ES-I3 (cell line): ENCODE results near the gene ARMC7.

Experiments
- H3K36me3 ChIP-seq: 2 replicates; pipeline ENCODE4 v1.6.1; 2013; ENCODE audit warnings: mild to moderate bottlenecking, low read length, control low read depth, moderate library complexity; ENCODE audit not compliant: insufficient read depth
- H3K4me1 ChIP-seq: 2 replicates; pipeline ENCODE4 v1.6.1; 2013; ENCODE audit warnings: mild to moderate bottlenecking, control low read depth, low read length; ENCODE audit not compliant: insufficient read depth
- H3K9ac ChIP-seq: 2 replicates; pipeline ENCODE4 v1.6.1; 2013; ENCODE audit warnings: low read depth, mild to moderate bottlenecking, low read length, moderate library complexity
- H3K9me3 ChIP-seq: 2 replicates; pipeline ENCODE4 v1.6.1; 2013; ENCODE audit warnings: mild to moderate bottlenecking, low read length, moderate library complexity; ENCODE audit not compliant: control insufficient read depth, insufficient read depth

Gene ARMC7

GRCh38 chr17:75109407-75110233, at the start of gene ARMC7:
Gene ARMC7, plus strand, starts transcription at chr17:75109969. Its CDS starts 320 bp downstream, at chr17:75110289.
- Histone ChIP-seq H3K9me3 (no peaks in the 10 kb centered on the region), H3K4me1 (peaks cover 4% of the 10 kb centered on the region; the same call in 1 of the 2 replicates), H3K36me3 (no peaks in the 10 kb centered on the region), H3K9ac (peak within 1 kb of the TSS; percentile 87)

- Histone ChIP-seq H3K9ac (no peak overlapping the region), H3K36me3 (peaks cover 44% of the 10 kb centered on the region), H3K4me1 (no peaks in the 10 kb centered on the region; the same call in 1 of the 2 replicates), H3K9me3 (no peaks in the 10 kb centered on the region)
Observed at GRCh38 chr17:75060434-75061054, 49.2 kb upstream of the ARMC7 start.

GRCh38 chr17:75061055-75061438, 48.7 kb upstream of the ARMC7 start:
- no peaks in the 10 kb centered on the region for H3K9me3 ChIP-seq
- peaks cover 44% of the 10 kb centered on the region for H3K36me3 ChIP-seq
- H3K4me1 ChIP-seq: no peaks in the 10 kb centered on the region; the same call in 1 of the 2 replicates
- no peak overlapping the region for H3K9ac ChIP-seq

- Histone ChIP-seq H3K9me3 (no peaks in the 10 kb centered on the region), H3K4me1 (no peaks in the 10 kb centered on the region; the same call in 1 of the 2 replicates), H3K9ac (no peak overlapping the region), H3K36me3 (peaks cover 44% of the 10 kb centered on the region)
Observed at GRCh38 chr17:75061618-75062017, 48.2 kb upstream of the ARMC7 start.

- Histone ChIP-seq H3K9me3 (no peaks in the 10 kb centered on the region), H3K36me3 (peaks cover 40% of the 10 kb centered on the region), H3K4me1 (no peaks in the 10 kb centered on the region; the same call in 1 of the 2 replicates), H3K9ac (no peak overlapping the region)
Observed at GRCh38 chr17:75063201-75063600, 46.6 kb upstream of the ARMC7 start.

- H3K9ac ChIP-seq: no peak overlapping the region
- H3K4me1 ChIP-seq: no peaks in the 10 kb centered on the region; the same call in 1 of the 2 replicates
- H3K36me3 ChIP-seq: peaks cover 40% of the 10 kb centered on the region
- H3K9me3 ChIP-seq: no peaks in the 10 kb centered on the region
Observed at GRCh38 chr17:75063626-75064025, 46.1 kb upstream of the ARMC7 start.

GRCh38 chr17:75064040-75064439, 45.7 kb upstream of the ARMC7 start:
- Histone ChIP-seq H3K9ac (no peak overlapping the region), H3K4me1 (no peaks in the 10 kb centered on the region; the same call in 1 of the 2 replicates), H3K9me3 (no peaks in the 10 kb centered on the region), H3K36me3 (peaks cover 40% of the 10 kb centered on the region)

GRCh38 chr17:75064460-75064859, 45.3 kb upstream of the ARMC7 start:
- H3K36me3 ChIP-seq: peaks cover 37% of the 10 kb centered on the region
- H3K4me1 ChIP-seq: no peaks in the 10 kb centered on the region; the same call in 1 of the 2 replicates
- no peak overlapping the region for H3K9ac ChIP-seq
- H3K9me3 ChIP-seq: no peaks in the 10 kb centered on the region

- H3K36me3 ChIP-seq: peaks cover 33% of the 10 kb centered on the region
- no peak overlapping the region for H3K9ac ChIP-seq
- no peaks in the 10 kb centered on the region; the same call in 1 of the 2 replicates for H3K4me1 ChIP-seq
- H3K9me3 ChIP-seq: no peaks in the 10 kb centered on the region
Observed at GRCh38 chr17:75064867-75065561, 44.8 kb upstream of the ARMC7 start.

- peaks cover 31% of the 10 kb centered on the region for H3K36me3 ChIP-seq
- H3K4me1 ChIP-seq: no peaks in the 10 kb centered on the region; the same call in 1 of the 2 replicates
- no peaks in the 10 kb centered on the region for H3K9me3 ChIP-seq
- no peak overlapping the region for H3K9ac ChIP-seq
Observed at GRCh38 chr17:75065562-75066151, 44.1 kb upstream of the ARMC7 start.

- H3K36me3 ChIP-seq: peaks cover 15% of the 10 kb centered on the region
- H3K9ac ChIP-seq: no peak overlapping the region
- no peaks in the 10 kb centered on the region; the same call in 1 of the 2 replicates for H3K4me1 ChIP-seq
- no peaks in the 10 kb centered on the region for H3K9me3 ChIP-seq
Observed at GRCh38 chr17:75067856-75068255, 41.9 kb upstream of the ARMC7 start.

GRCh38 chr17:75068750-75069149, 41.0 kb upstream of the ARMC7 start:
- H3K9me3 ChIP-seq: no peaks in the 10 kb centered on the region
- peaks cover 7% of the 10 kb centered on the region for H3K36me3 ChIP-seq
- no peak overlapping the region for H3K9ac ChIP-seq
- no peaks in the 10 kb centered on the region; the same call in 1 of the 2 replicates for H3K4me1 ChIP-seq

- Histone ChIP-seq H3K4me1 (no peaks in the 10 kb centered on the region; the same call in 1 of the 2 replicates), H3K36me3 (no peaks in the 10 kb centered on the region), H3K9me3 (no peaks in the 10 kb centered on the region), H3K9ac (no peak overlapping the region)
Observed at GRCh38 chr17:75069783-75070182, 40.0 kb upstream of the ARMC7 start.
